Heart left ventricle (tissue), 16 donors: ENCODE results near the gene HBZ. TPM values are rescaled to one million over a fixed set of nuclear protein-coding genes. Genes with fewer than 3 reads are reported as not detected.

ENCODE experiments used
- ATAC-seq, 4 donors: fragments of 200-7000 bp; cut with Tn5 transposase; one replicate each; pipeline ENCODE4 v1.9.1; 2020 to 2022; ENCODE audit warnings: moderate library complexity in 4 of 4, mild to moderate bottlenecking in 3 of 4, moderate number of reproducible peaks in 1 of 4
- DNase-seq, 5 donors: peaks; one replicate each; pipeline ENCODE4 v3.0.0-alpha.2; 2020
- H3K27ac ChIP-seq, 12 donors: fragments of 200-600 bp; sonication (generic) in 4 of 12; one replicate each; pipeline versions ENCODE4 v1.5.0 to v1.8.0; 2016 to 2022; ENCODE audit warnings: mild to moderate bottlenecking in 2 of 12
- H3K27me3 ChIP-seq, 9 donors: fragments of 200-600 bp; sonication (generic) in 2 of 9; one replicate each; pipeline versions ENCODE4 v1.5.1 to v1.8.0; 2016 to 2022; ENCODE audit warnings: mild to moderate bottlenecking in 3 of 9
- H3K36me3 ChIP-seq, 9 donors: fragments of 200-600 bp; sonication (generic) in 2 of 9; one replicate each; pipeline versions ENCODE4 v1.5.0 to v1.8.0; 2018 to 2022; ENCODE audit warnings: mild to moderate bottlenecking in 2 of 9
- H3K4me1 ChIP-seq, 12 donors: fragments of 200-600 bp; sonication (generic) in 4 of 12; one replicate each; pipeline versions ENCODE4 v1.5.0 to v1.8.0; 2016 to 2022; ENCODE audit warnings: mild to moderate bottlenecking in 3 of 12
- H3K4me3 ChIP-seq, 12 donors: fragments of 200-600 bp; sonication (generic) in 4 of 12; one replicate each; pipeline versions ENCODE4 v1.5.0 to v1.8.0; 2017 to 2022; ENCODE audit warnings: mild to moderate bottlenecking in 9 of 12, moderate library complexity in 4 of 12
- H3K9me3 ChIP-seq, 12 donors: fragments of 200-600 bp; sonication (generic) in 4 of 12; one replicate each; pipeline versions ENCODE4 v1.5.0 to v1.8.0; 2016 to 2022; ENCODE audit warnings: mild to moderate bottlenecking in 1 of 12
- POLR2A ChIP-seq, 2 donors: fragments of 450-650 bp; IDR thresholded peaks; one replicate each; pipeline ENCODE4 v1.6.1; 2017; ENCODE audit warnings: antibody characterized with exemption in 2 of 2, mild to moderate bottlenecking in 2 of 2, moderate library complexity in 2 of 2
- WGBS, 4 donors: extraction: QIAGEN DNeasy Blood & Tissue Kit in 2 of 4; methylation state at CpG; one replicate each; pipeline versions ENCODE4 v1.1.5 to v1.1.7; 2013 to 2018; 5-methylcytosine and 5-hydroxymethylcytosine counted together
- intact Hi-C, 10 donors: fragments of 100-400 bp; cut with DNase I; formaldehyde crosslinking; loops; one replicate each; pipeline versions ENCODE4 v1.11.1 to v1.14.2; 2022
- polyA plus RNA-seq, 2 donors: library from polyadenylated mRNA; stranded (reverse); fragments of 200-250 nt; gene quantifications; one replicate each; pipeline ENCODE4 v1.2.3, GENCODE V29; 2013
- total RNA-seq, 9 donors: library from RNA; depleted of rRNA in 2 of 9; stranded (reverse); fragments of >200 nt in 2 of 9; fragmentation: NEBNext Ultra II Directional in 3 of 9; extraction: Animal tissue kit (Norgen Biotek cat#: 25700) in 3 of 9; gene quantifications; one replicate each; pipeline versions ENCODE4 v1.1.0 to v1.2.4, GENCODE V29; 2016 to 2023
- TF ChIP-seq, protein P1 (sequence below), 12 donors: fragments of 200-600 bp; sonication (generic) in 4 of 12; IDR thresholded peaks; one replicate each; pipeline versions ENCODE4 v1.5.0 to v1.8.0; 2018 to 2022; ENCODE audit warnings: antibody characterized with exemption in 12 of 12, mild to moderate bottlenecking in 5 of 12
- donor health status: ischemic (EF 13 %, LVEDD 7.1; RV severe dilation, severe dysfunction).
- donor health status: healthy with polysubstance abuse.
- donor health status: DM: no; HTN: yes; CAD: no.
- donor health status: DM: no; HTN: no; CAD: no.
- donor health status: ischemic (EF 25% LVEDD 6.9; RV normal size, moderate dysfunction).
- donor health status: ischemic (EF 25% LVEDD 5.7; RV mildly dilated, moderate dysfunction).
- donor health status: healthy.
- donor health status: DM: yes; HTN: yes; CAD: no.
- donor health status: ischemic (EF 35%, LVEDD 5.7; RV mildly dilated, moderate dysfunction).
- donor health status: nonischemic (EF 11% LVEDD 7.7; RV severe dilation, severe dysfunction).
- donor health status: DM: yes; HTN: yes; CAD: no.
- donor health status: PGD.
- donor health status: ischemic (EF 29% LVEDD 5.4; RV normal size, mild dysfunction).
- donor health status: nonischemic (EF 23%, LVEDD 6.1; RV moderate dilation, normal function).

Gene HBZ
- total and polyA plus RNA-seq, 11 donors, result not detected

DNA sequence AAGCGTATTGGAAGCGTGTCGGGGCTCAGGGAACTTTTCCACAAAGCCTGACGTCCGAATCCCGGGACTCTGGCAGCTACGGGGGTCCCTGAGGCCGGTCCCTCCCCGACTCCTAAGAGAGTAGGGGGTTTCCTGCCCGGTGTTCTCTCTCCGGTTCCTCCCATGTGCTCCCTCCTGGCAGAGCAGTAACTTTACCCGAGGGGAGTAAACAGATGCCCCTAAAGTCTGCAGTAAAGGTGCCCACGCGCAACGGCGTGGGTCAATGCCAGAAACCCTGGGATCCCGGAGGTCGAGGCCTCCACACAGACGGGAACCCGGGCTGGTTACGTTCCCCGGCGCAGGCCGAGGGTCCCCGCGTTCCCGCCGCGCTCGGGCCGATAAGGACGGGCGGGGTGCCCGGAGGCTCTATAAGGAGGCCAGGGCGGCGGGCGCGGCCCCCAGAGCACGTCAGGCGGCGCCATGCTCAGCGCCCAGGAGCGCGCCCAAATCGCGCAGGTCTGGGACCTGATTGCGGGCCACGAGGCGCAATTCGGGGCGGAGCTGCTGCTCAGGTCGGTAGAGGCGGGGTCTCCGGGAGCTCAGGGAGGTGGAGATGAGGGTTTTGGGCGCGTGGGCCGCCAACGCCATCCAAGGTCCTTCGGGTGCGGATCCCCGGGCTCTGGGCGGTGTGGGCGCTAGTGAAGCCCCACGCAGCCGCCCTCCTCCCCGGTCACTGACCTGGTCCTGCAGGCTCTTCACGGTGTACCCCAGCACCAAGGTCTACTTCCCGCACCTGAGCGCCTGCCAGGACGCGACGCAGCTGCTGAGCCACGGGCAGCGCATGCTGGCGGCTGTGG, 13.3 kb downstream of the HBZ start, which contains the start of gene HBM:
Gene HBM (plus strand): TSS at position 440 of the 836 bp plus-strand sequence. CDS start 20 bp downstream, at position 460.
- Histone ChIP-seq H3K4me1 (peaks cover 0 to 22% (median 14%) of the 10 kb centered on the region in 12 donors), H3K27ac (no peak within 1 kb of the TSS), H3K36me3 (no peaks in the 10 kb centered on the region), H3K9me3 (no peaks in the 10 kb centered on the region), H3K27me3 (peaks cover 39 to 64% (median 49%) of the 10 kb centered on the region in 9 donors), H3K4me3 (peak within 1 kb of the TSS in 11 of 12 donors; percentile 5 to 29 (median 17))
- ATAC-seq (no peak), DNase-seq (peak in 1 of 5 donors; percentile 57)
- no peak for TF ChIP-seq POLR2A (IDR thresholded peaks at IDR 0.05)
- TF ChIP-seq, protein P1, sequence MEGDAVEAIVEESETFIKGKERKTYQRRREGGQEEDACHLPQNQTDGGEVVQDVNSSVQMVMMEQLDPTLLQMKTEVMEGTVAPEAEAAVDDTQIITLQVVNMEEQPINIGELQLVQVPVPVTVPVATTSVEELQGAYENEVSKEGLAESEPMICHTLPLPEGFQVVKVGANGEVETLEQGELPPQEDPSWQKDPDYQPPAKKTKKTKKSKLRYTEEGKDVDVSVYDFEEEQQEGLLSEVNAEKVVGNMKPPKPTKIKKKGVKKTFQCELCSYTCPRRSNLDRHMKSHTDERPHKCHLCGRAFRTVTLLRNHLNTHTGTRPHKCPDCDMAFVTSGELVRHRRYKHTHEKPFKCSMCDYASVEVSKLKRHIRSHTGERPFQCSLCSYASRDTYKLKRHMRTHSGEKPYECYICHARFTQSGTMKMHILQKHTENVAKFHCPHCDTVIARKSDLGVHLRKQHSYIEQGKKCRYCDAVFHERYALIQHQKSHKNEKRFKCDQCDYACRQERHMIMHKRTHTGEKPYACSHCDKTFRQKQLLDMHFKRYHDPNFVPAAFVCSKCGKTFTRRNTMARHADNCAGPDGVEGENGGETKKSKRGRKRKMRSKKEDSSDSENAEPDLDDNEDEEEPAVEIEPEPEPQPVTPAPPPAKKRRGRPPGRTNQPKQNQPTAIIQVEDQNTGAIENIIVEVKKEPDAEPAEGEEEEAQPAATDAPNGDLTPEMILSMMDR (IDR thresholded peaks at IDR 0.05), result no peak
- intact Hi-C loops, result no loop called here
- WGBS, 4 donors, result 0 to 3% (median 2%) methylated on average over 6 to 75 of the region's 75 CpGs

DNA sequence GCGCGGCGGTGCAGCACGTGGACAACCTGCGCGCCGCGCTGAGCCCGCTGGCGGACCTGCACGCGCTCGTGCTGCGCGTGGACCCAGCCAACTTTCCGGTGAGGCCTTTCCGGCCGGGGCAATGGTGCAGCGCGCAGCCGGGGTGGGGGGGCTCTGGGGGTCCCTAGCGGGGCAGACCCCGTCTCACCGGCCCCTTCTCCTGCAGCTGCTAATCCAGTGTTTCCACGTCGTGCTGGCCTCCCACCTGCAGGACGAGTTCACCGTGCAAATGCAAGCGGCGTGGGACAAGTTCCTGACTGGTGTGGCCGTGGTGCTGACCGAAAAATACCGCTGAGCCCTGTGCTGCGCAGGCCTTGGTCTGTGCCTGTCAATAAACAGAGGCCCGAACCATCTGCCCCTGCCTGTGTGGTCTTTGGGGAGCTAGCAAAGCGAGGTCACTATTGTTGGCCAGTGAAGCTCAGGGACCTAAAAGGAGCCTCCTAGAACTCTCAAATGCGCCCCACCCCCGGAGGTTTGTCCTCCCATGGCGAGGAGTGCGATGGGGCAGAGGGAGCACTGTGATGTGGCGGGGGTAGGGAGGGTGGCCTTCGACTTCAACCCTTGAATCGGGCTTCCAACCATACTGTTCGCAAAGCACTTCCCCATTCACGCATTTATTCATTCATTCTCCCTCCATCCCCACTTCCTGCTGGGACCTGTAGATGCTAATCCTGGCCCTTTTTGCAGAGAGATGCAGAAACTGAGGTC, 14.1 kb downstream of the HBZ start:
- H3K9me3 ChIP-seq, result no peaks in the 10 kb centered on the region
- TF ChIP-seq, protein P1 (IDR thresholded peaks at IDR 0.05), result no peak
- TF ChIP-seq POLR2A (IDR thresholded peaks at IDR 0.05), result no peak
- no peak overlapping the region for H3K27ac ChIP-seq
- ATAC-seq (no peak), DNase-seq (peak in 1 of 5 donors; percentile 3)
- peaks cover 0 to 22% (median 14%) of the 10 kb centered on the region in 12 donors for H3K4me1 ChIP-seq
- 3 to 6% (median 4%) methylated on average over 18 to 45 of the region's 45 CpGs for WGBS, 4 donors
- H3K4me3 ChIP-seq, result peak overlapping the region in 4 of 12 donors; percentile 6 to 24 (median 8)
- intact Hi-C loops, result no loop called here
- H3K27me3 ChIP-seq, result peaks cover 39 to 72% (median 57%) of the 10 kb centered on the region in 9 donors
- no peaks in the 10 kb centered on the region for H3K36me3 ChIP-seq

DNA sequence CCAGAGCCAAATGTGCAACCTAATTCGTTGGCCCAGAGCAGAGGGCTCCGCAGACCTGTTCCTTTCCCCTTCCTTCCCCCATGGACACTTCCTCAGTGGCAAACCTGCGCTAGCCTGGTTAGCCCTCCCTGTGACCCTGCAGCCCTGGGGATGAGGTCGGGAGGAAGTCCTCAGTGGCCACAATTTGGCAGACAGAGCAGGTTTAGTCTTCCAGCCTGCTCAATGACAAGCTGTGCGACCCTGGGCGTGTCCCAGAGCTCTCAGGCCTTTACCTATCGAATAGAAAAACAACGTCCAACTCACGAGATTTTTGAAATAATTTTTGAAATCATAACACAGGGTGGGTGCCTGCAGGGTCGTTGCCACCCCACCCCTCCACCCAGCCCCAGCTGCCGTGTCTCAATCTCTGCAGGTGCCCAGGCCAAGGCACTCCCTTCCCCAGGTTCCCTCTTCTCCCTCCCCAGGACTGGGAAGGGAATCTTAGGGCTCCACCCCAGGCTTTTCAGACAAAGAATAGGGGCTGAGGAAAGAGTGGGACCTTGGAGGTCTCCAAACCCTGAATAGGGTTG, 14.8 kb downstream of the HBZ start:
- TF ChIP-seq POLR2A (IDR thresholded peaks at IDR 0.05), result no peak
- TF ChIP-seq, protein P1 (IDR thresholded peaks at IDR 0.05), result no peak
- H3K9me3 ChIP-seq, result no peaks in the 10 kb centered on the region
- H3K27me3 ChIP-seq, result peaks cover 39 to 75% (median 61%) of the 10 kb centered on the region in 9 donors
- DNase-seq (peak in 1 of 5 donors; percentile 12), ATAC-seq (no peak)
- intact Hi-C loops, result no loop called here
- WGBS, 4 donors, result 5 to 12% (median 7%) methylated on average over 10 to 11 of the region's 11 CpGs
- peaks cover 0 to 22% (median 14%) of the 10 kb centered on the region in 12 donors for H3K4me1 ChIP-seq
- no peak overlapping the region for H3K4me3 ChIP-seq
- H3K36me3 ChIP-seq, result no peaks in the 10 kb centered on the region
- H3K27ac ChIP-seq, result no peak overlapping the region
